Activated T-helper 1 cell treated with Interleukin-2 at 50 U/mL for 16 hours (primary cell): ENCODE measurements around the gene C1QB.
"Not testable (repeated sequence)": the region's sequence is repeated elsewhere in the genome, so short reads cannot be mapped to it uniquely, and the experiment has no call there.

ENCODE experiments used
- DNase-seq: peaks from one replicate; pipeline ENCODE4 v3.0.0-alpha.2; 2020; ENCODE audit warnings: low read depth

Gene C1QB

DNA sequence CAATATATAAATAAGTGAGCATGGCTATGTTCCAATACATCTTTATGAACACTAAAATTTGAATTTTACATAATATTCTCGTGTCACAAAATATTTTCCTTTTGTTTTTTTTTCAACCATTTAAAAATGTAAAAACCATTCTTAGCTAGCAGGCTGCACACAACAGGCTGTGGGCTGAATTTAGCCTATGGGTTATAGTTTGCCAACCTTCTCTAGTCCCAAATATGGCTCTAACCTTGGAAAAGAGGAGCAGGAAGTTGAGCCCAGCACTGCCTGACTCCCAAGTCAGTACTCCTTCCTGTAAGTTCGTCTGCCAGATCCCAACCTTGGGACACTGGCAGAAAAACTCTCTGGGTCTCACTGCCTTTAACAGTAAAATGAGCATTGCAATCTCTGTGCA lies 13.4 kb downstream of the C1QB start:
- DNase-seq = no peak

DNA sequence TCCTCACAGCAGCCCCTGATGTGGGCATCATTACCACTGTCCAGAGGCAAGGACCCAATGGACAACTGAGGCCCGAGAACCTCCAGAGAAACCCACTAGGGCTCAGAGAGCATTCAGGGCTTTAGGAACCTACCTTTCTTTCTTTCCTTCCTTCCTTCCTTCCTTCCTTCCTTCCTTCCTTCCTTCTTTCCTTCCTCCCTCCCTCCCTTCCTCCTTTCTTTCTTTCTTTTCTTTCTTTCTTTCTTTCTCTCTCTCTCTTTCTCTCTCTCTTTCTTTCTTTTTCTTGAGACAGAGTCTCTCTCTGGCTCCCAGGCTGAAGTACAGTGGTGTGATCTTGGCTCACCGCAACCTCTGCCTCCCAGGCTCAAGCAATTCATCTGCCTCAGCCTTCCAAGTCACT lies 15.8 kb downstream of the C1QB start:
- DNase-seq = not testable (repeated sequence)

DNA sequence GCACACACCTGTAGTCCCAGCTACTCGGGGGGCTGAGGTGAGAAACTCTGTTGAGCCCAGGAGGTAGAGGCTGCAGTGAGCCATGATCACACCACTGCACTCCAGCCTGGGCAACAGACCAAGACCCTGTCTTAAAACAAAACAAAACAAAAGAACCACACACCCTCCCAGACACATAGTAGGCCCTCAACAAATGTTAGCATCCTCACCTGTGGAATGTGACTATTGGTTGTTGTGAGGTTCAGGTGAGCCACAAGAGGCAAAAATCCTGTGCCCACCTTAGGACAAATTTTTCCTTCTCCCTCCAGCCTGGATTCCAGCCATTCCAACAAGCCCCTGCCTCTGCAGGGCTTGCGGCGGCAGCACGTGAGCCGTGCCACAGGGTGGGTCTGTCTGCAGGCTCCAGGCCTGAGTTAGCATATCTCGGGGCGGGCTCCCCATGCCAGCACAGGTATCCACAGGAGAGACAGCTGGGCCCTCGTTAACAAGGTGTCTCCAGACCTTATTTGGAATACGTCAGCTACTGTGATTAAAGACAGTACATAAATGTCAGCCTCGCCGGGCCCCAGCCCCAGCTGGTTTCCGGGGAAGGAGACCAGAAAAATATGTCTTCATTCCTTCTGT lies 17.4 kb downstream of the C1QB start:
- no peak for DNase-seq

DNA sequence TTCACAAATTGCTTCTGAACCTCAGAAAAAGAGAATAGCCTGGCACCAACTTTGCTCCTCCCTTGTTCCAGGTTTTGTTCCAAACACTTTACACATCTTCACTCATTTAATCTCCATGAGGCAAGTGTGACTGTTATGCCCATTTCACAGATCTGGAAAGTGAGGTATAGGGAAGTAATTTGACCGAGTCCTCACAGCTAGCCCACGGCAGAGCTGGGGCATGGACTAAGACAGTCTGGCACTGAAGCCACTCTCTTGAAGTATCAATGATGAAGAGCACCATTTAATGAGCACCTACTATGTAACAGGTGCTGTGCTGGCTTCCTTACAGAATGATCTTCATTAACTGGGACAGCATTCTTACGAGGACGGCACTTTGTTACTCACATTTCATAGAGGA lies 19.0 kb downstream of the C1QB start:
- DNase-seq = no peak

DNA sequence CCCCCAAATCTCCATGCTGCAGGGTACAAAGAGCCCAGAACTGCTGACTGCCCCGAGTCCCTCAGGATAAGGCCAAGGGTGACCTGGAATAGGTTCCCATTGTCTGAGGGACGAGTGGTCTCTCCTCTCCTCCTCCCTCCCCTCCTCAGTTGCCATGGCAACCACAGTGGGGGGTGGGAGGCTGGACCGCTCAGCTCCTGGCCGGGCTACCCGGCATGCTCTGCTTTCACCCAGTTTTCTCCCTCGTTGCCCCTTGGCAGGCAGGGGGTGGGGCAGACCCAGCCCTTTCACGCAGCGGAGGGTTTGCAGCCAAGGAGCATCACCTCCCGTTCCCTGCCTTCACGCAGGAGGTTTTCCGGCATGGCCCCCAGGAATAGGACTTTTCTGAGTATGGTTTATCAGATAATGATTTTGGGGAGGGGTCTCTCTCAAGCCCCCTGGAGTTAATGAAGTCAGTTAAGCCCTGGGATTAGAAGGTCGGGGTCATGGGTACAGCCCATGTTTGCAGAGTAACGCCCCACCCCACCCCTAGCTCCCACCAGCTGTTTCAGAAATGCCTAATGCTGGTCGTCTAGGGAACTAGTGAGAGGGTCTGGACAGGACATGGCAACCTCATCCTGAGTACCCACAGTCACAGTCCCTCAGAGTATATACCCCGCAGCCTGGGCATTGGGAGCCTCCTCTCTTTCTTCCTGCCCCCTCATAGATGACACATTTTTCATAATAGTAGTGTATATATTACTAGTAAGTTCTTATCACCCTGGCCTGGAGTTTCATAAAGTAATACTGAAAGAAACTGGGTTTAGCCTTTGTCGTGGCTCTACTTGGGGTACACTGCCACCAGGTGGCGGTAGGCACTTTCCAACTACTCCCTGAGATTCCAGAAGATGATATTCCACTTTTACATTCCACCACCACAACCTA lies 20.7 kb downstream of the C1QB start:
- no peak for DNase-seq

DNA sequence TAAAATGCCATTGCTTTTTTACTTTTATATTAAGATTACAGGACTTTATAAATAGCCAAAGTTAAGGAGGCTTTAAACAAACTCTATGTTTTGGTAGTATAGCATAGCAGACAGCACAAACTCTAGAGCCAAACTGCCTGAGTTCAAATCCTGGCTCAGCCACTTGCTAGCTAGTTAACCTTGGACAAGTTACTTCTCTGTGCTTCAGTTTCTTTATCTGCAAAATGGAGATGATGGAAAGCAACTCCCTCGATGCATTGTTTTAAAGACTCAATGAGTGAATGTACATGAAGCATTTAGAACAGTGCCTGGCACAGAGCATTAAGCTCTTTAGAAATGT lies 21.3 kb downstream of the C1QB start:
- no peak for DNase-seq

DNA sequence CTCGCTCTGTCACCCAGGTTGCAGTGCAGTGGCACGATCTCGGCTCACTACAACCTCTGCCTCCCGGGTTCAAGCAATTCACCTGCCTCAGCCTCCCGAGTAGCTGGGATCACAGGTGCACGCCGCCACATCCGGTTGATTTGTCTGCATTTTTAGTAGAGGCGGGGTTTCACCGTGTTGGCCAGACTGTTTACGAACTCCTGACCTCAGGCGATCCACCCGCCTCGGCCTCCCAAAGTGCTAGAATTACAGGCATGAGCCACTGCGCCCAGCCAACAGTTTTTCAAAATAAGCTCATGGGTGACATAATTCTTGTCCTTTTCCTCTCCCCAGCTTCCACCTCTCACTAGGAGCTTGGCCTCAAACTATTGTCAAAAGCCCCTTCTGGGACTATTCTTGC lies 23.1 kb downstream of the C1QB start:
- DNase-seq = not testable (repeated sequence)

DNA sequence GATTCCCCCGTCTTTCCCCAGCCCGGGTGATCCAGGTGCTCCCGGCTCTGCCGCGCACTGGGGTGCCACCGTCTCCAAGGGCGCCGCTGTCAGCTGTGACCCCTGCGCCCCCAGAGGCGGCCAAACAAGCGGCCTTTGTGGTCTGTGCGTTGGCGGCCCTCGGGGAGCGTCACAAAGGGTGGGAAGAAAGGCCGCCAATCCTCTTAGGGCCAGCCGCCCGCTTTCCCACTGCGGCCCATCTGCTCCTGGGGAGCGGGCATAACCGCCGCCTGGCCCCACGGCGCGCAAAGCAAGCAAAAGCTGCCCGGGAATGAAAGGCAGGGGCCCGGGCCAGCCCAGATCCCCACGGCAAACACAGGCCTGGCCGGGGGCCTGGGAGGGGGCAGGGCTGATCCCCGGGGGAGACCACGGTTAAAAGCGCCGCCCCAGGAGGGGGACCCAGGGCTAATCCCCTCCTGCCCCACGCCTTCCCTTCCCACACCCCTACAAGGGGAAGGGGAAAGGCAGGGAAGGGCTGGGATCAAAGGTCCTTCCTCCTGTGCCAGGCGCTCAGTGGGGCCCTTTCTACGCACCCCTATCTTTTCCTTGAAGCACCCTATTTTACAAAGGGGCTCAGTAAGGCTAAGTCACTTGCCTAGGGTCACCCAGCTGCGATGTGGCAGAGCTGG lies 24.0 kb downstream of the C1QB start:
- no peak for DNase-seq

DNA sequence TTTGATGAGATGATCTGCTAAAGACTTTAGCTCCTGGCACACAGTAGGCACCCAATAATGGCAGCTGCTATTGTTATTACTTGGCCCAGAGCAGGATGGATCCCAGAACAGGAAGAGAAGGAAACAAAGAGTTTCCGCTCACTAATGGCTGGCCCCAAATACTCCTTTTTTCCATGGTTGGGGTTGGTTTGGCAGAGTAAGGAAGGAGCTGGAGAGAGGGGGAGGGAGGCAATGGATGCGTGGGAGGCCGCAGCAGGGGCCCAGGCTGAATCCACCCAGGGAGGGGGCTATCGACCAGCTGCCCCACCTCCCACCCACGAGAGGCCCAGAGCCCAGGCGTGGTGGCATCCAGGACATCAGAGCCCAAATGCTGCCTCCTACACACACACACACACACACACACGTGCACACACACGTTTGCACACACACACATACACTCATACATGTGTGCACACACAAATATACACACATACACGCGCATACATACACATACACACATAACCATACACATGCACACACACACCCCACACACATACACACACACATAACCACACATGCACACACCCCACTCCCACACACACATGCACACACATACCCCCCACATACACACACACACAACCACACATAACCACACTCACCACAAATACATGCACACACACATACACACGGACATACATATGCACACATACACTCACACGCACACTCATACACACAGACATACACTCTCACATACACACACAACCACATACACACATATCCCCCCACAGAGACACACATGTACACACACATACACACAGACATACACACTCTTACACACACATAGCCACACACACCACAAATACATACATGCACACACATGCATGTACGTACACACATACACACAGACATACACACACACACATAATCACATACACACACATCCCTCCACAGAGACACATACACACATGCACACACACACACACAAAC lies 25.2 kb downstream of the C1QB start:
- no peak for DNase-seq

DNA sequence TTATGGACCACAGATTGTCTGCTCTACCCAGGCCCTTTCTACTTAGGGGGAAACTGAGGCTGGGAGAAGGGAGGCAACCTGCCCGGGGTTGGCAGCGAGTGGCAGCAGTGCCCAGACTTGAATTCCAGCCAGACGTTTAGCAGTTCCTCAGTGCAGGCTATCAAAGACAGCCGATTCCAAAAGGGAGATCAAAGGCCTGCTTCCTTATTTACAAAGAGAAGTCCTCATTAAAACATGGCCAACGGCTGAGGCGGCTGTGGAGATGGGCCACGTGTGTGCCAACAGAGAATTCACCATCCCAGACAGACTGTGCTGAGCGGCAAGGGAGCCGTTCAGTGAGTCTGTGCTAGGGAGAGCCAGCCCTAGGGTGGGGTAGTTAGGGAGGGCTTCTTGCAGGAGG lies 27.7 kb downstream of the C1QB start:
- no peak for DNase-seq

DNA sequence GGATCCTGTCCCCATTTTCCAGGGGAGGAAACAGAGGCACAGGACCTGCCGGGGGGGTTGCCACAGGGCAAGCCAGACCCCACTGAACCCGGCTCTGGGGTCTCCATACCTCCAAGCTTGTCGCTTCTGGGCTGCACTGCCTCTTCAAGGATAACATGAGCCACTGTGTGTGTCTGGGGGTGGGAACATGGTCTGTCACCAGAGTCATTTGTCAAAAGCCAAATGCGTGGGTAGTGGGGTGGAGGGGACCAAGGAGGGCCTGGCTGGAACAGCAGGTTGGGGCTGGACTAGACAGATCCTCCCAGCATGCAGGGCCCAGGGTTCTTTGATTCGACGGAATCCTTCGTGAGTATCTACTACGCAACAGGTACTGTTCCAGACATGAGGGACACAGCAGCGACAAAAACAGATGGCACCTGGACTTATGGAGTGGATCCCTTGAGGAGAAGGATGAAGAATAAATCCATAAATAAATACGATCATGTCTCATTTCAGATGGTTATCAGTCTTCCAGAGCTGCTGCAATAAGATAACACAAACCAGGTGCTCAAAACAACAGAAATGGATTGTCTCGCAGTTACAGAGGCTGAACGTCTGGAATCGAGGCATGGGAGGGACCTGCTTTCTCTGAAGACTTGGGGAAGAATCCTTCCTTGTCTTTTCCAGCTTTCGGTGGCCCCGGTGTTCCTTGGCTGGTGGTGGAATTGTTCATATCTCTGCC lies 28.7 kb downstream of the C1QB start:
- no peak for DNase-seq

DNA sequence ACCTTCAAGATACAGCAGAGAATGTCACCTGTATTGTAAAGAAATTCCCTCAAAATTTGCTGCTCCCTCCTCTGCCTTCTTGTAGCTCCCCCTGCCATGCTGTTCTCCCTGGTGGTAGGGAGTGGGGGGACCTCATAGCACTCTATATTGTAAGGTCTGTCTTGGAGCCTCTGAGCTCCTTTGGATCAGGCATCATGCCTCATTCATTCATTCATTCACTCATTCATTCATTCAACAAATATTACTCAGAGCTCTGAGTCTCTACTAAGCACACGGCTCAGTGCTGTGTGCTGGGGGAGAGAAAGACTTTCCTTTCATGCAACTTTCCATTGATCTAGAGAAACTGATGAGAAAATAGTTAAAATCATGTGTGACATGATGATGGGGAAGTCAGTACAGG lies 30.5 kb downstream of the C1QB start:
- no peak for DNase-seq

DNA sequence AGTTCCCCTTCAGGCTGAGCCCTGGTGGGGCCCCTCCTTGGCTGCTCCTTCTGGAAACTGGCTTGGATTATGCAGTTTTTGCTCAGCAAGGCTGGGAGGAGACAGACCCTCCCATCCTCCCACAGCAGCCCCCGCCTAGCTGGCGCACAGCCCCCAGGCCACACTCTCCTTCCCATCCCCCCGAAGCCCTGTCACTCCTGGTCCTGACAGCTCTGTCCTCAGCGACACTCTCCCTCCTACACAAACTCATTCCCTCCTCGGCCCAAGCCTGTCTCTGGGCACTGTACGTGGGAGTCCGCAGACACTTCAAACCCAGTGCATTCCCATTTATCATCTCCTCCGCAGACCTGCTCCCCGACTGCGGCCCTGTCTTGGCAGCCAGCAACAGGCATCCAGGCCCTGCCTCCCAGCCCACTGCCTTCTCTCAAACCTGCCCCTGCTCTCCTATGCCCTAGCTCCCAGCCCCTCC lies 32.6 kb downstream of the C1QB start:
- DNase-seq = no peak

DNA sequence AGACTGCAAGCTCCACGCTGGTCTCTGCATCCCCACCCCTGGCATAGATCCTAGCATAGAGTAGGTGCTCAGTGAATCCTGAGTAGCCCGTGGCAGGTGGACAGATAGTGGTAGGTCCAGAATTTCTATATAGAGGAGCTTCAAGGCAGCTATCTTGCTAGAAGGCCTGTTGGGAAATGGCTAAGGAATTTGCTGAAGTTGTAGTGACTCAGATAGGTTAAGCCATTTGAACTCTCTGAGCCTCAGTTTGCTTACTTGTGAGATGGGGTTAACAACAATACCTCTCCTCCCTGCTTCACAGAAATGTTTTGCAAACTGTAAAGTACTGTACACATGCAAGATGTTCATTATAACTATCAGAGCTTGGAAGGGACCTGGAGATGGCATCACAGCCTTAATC lies 34.2 kb downstream of the C1QB start:
- no peak for DNase-seq

DNA sequence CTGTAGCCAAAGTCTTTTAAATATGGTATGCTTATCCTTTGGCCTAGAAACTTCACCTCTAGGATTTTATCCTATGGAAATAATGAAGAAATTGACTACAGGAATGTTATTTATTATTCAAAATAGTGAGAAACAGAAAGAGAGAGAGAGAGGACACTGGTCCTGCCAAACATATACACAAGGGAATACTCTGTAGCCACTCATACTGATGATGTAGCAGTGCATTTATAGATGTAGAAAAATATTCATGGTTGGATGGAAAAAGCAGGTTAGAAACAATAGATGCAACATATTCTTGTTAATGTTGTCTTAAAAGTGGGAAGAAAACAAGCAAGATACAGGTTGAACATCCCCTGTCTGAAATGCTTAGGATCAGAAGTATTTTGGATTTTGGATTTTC lies 35.4 kb downstream of the C1QB start:
- DNase-seq = no peak

DNA sequence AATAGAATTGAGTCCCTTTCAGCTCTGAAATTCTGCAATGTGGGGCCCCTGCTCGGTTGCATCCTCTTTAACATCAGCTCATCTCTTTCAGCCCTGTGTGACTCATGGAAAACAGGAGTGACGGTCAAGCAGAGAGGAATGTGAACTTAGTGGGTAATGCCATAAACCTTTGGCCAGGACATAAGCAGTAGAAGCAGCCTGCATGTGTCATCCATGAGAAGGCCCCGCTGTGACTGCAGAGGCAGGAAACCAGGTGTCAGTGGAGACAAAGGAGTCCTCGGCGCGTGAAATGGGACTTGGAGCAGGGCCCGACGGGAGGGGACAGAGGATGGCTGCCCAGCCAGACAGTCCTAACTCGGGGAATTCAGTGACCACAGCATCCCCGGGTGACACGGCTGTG lies 36.5 kb downstream of the C1QB start:
- no peak for DNase-seq

DNA sequence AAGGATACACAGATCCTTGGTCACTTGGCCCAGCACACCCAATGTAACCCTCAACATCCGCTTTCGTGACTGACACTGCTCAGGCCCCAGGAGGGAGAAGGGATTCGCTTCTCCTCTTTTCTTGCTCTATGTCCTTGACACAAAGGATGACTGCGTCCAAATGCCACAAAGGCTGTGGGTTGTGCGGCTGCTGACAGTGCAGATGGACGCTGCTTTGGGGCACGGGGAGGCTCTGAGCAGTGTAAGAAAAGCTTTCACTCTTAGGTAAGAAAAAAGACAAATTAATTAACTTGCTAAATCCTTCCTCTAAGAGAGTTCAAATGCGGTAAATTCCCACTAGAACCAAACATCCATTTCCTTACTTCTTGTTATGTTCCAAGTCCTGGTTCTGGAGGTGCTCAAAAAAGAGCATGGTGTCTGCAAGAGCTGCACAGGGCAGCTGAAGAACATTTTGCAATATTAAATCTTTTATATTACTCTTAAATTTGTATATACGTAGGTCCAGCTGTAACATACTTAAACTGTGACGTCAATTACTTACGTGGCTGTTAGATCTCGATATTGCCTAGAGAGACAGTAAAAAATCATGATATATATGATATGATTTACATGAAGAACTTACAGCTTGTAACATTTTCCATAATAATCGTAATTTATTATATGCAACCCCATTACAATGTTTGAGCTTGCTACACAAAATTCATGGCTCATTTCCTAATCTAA lies 38.2 kb downstream of the C1QB start:
- DNase-seq = no peak

DNA sequence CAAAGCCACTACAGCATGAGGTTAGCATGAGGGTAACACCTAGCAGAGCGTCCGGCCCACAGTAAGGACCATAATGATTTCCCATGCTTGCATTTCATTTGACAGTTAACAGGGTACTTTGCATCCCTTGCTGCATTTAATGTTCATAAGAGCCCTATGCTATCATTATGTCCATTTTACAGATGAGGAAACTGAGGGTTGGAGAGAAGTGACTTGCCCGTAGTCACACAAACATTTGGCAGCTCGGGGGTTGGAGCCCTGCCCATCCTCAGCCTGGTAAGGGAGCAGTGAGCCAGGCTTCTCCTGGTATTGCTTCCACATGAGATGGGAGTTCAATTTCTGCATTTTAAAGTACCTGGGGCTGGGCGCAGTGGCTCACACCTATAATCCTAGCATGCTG lies 41.1 kb downstream of the C1QB start:
- DNase-seq = no peak

DNA sequence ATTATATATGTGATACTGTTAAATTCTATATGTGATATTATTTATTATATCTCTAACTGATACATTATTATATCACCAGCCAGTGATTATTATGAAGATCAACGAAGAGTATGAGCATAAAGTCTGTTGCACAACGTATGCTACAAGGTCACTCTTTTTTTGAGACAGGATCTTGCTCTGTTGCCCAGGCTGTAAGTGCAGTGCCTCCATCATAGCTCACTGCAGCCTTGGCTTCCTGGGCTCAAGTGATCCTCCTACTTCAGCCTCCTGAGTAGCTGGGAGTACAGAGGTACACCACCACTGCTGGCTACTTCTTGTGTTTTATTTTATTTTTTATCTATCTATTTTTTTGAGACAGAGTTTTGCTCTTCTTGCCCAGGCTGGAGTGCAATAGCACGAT lies 43.6 kb downstream of the C1QB start:
- no peak for DNase-seq

DNA sequence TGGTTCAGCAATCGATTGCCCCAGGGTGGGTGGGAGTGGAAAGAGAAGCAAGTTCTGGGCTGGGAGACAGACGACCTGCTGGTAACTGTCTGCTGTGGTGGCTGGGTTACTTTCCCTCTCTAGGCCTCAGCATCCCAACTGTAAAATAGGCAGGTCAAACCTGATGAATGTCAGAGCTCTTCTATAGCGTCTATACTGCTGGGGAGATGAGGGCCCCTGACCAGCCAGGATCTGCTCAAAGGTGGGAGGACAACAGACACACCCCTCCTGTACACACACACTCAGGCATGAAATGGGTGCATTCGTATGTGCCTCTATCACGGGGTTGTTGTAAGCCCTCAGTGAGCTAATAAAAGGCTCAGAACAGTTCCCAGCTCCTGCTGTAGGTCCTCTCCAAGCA lies 44.9 kb downstream of the C1QB start:
- no peak for DNase-seq
